ENCODE measurements around the gene ACE. TPM values are rescaled to one million over a fixed set of nuclear protein-coding genes. Genes with fewer than 3 reads are reported as not detected.

ACE gene
- total RNA-seq, 6 experiments from 2014 or later = 1.6 to 2.1 (median 1.7) TPM

- Mint-ChIP-seq H3K36me3 (ENCODE audit: low read depth) (no peaks in the 10 kb centered on the region), H3K4me3 (no peak overlapping the region), H3K9me3 (no peaks in the 10 kb centered on the region), H3K4me1 (ENCODE audit: low read depth) (peaks cover 23% of the 10 kb centered on the region), H3K27ac (no peak overlapping the region), H3K27me3 (ENCODE audit: insufficient read depth) (peaks cover 25% of the 10 kb centered on the region)
- no peak for TF ChIP-seq CTCF (IDR thresholded peaks at IDR 0.05)
- no peak for DNase-seq
Measured at GRCh38 chr17:63496663-63497400, 20.0 kb downstream of the ACE start.

- peaks cover 17% of the 10 kb centered on the region for H3K27me3 Mint-ChIP-seq (ENCODE audit: insufficient read depth)
- peak; percentile 56 for TF ChIP-seq CTCF (IDR thresholded peaks at IDR 0.05)
- H3K36me3 Mint-ChIP-seq (ENCODE audit: low read depth) = no peaks in the 10 kb centered on the region
- peaks cover 23% of the 10 kb centered on the region for H3K4me1 Mint-ChIP-seq (ENCODE audit: low read depth)
- no peak overlapping the region for H3K4me3 Mint-ChIP-seq
- no peaks in the 10 kb centered on the region for H3K9me3 Mint-ChIP-seq
- H3K27ac Mint-ChIP-seq = peak overlapping the region; percentile 79
- DNase-seq = no peak
Measured at GRCh38 chr17:63497708-63498483, 21.0 kb downstream of the ACE start.

GRCh38 chr17:63498626-63499195 lies 21.9 kb downstream of the ACE start:
- H3K4me1 Mint-ChIP-seq (ENCODE audit: low read depth) = peaks cover 23% of the 10 kb centered on the region
- H3K4me3 Mint-ChIP-seq = peak overlapping the region; percentile 38; the same call in 1 of the 2 replicates
- no peaks in the 10 kb centered on the region for H3K9me3 Mint-ChIP-seq
- H3K36me3 Mint-ChIP-seq (ENCODE audit: low read depth) = no peaks in the 10 kb centered on the region
- peak overlapping the region; percentile 79 for H3K27ac Mint-ChIP-seq
- TF ChIP-seq CTCF (IDR thresholded peaks at IDR 0.05) = no peak
- peaks cover 16% of the 10 kb centered on the region for H3K27me3 Mint-ChIP-seq (ENCODE audit: insufficient read depth)
- peak; percentile 46 for DNase-seq

- Mint-ChIP-seq H3K4me1 (ENCODE audit: low read depth) (peaks cover 16% of the 10 kb centered on the region), H3K9me3 (peaks cover 9% of the 10 kb centered on the region; the same call in 1 of the 2 replicates), H3K27ac (no peak overlapping the region), H3K27me3 (ENCODE audit: insufficient read depth) (peaks cover 31% of the 10 kb centered on the region), H3K4me3 (no peak overlapping the region), H3K36me3 (ENCODE audit: low read depth) (0 out of 2 replicates have a peak, but pooled peaks cover 4% of the 10 kb centered on the region)
- no peak for TF ChIP-seq CTCF (IDR thresholded peaks at IDR 0.05)
- no peak for DNase-seq
Measured at GRCh38 chr17:63500543-63501390, 23.9 kb downstream of the ACE start.

- DNase-seq = no peak
- Mint-ChIP-seq H3K9me3 (peaks cover 11% of the 10 kb centered on the region; the same call in 1 of the 2 replicates), H3K4me1 (ENCODE audit: low read depth) (peaks cover 12% of the 10 kb centered on the region), H3K36me3 (ENCODE audit: low read depth) (0 out of 2 replicates have a peak, but pooled peaks cover 4% of the 10 kb centered on the region), H3K4me3 (no peak overlapping the region), H3K27me3 (ENCODE audit: insufficient read depth) (peaks cover 39% of the 10 kb centered on the region), H3K27ac (no peak overlapping the region)
- no peak for TF ChIP-seq CTCF (IDR thresholded peaks at IDR 0.05)
Measured at GRCh38 chr17:63503341-63503705, 26.5 kb downstream of the ACE start.

Measured in HFFc6 (cell line).